Measurements from ENCODE around the gene CIAO2A.

CIAO2A gene

DNA sequence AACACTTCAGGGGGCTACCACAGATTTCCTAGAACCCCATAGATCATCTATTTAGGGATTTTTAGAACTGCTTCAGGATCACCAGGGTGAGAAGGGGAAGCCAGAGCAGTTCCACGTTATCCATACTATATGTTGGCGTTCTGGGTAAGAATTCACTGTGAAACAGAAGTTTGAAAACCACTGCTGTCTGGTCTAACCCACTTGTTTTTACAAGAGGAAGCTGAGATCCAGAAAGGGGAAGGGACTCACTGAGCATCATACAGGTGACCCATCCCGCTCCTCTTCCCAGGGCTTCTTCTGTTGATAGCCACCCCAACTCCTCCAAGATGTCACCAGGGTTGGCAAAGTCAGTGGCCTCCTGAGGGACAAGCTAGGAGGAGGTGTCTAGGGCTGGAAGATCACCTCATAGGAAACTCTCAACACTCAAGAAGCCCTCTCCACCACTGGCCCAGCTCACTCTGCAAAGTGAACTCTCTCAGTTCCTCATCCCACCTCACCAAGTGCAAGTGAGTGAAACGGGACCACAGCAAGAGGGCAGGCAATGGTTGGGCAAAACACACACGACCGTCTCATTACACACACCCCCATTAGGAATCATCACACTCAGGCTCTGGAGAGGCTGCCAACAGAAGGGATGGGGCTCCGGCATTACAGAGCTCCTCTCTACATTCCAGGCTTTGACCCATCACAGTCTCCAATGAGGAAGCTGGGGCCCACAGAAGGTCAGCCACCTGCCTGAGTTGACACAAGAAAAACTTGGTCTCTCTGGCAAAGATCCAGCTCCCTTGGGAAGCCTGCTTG lies 49.1 kb downstream of the CIAO2A start:
- DNase-seq (ENCODE audit: low spot score) = no peak

DNA sequence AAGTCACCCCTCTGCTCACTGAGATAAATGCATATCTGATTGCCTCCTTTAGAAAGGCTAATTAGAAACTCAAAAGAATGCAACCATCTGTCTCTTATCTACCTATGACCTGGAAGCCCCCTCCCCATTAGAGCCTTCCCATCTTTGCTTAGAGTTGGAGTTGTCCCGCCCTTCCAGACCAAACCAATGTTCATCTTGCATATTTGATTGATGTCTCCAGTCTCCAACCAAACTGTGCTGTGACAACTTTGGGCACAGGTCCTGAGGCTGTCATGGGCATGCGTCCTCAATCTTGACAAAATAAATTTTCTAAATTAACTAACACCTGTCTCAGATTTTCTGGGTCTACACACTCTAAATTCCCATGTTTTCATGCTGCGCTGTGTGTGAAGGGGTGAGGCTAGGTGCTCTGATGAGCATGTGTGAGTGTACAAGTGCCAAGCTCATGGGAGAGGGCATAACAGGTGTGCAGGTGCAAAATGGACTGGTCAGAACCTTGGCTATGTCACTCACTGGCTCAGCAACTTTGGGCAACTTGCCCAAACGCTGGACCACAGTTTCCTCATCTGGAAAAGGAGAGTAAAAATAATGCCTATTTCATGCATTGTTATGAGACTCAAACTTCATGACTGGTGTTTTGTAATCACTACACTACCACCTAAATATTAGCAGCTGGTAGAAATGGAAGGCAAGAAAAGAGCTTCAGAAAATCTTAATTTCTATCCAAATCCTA lies 54.6 kb downstream of the CIAO2A start:
- DNase-seq (ENCODE audit: low spot score) = no peak

DNA sequence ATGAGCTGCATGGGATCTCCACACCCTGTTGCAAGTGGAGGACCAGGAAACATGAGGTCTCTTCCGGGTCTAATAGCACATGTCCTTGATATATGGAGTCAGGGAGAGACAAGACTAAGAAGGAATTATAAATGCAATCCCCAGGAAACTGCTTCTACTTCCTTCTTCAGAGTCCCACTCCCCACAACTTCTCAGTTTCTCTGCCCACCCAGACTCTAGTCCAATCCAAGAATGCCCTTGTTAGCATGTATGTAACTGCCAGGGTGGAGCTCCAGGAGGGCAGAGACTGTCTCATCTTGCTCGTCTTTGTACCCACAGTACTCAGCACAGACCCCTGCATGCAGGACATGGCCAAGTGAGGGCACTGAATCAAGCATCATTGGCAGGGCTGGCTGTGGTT lies 55.7 kb downstream of the CIAO2A start:
- DNase-seq (ENCODE audit: low spot score) = no peak

DNA sequence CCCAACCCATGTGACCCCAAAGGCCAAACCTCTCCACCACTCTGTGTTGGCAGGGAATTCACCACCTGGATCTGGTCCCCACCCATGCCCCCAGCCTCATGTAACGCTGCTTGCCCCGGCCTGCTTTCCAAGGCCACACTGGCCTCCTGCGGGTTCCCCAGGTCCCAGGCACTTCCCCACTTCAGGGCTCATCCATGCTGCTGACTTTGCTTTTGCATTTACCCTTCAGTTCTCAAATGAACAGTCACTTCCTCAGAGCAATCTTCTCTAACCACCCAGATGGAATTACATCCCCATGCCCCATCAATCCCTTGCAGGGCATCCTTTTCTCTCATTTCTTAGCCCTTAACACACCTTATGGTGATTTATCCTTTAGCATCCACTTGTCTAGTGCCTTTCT lies 56.5 kb downstream of the CIAO2A start:
- DNase-seq (ENCODE audit: low spot score) = no peak

DNA sequence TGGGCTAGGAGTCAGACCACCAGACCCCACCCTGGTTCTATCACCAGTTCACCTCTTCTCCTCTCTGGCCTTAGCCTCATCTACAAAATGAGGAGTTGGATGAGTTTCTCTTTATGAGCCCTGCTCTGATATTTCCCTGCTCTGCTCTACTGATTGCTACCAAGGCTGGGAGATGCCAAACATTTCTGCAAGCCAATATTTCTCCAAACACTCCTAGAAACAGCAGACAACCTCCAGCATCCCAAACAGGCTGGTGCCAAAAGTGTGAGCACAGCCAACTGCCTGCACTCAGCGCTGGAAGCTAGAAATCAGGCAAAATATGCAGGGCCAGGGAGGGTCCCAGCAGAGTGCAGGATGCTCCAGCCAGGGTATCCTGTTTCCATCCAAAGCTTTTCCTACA lies 58.1 kb downstream of the CIAO2A start:
- DNase-seq (ENCODE audit: low spot score) = no peak

DNA sequence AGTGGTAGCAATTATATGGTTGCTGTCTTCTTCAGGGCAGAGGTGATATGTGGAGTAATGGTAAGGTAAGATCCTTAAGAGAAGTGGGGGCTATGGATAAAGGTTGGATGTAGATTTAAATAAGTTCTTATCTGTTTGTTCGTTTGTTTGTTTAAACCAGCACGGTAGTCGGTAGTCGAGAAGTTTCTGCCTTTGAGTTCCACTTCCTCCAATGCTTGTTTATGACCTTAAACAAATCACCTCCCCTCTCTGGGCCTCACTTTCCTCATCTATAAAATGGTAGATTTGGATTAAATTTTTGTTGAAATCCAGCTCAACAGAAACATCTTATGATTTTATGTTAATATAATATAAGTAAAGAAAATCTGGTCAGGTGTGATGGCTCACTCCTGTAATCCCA lies 59.1 kb downstream of the CIAO2A start:
- DNase-seq (ENCODE audit: low spot score) = no peak

DNA sequence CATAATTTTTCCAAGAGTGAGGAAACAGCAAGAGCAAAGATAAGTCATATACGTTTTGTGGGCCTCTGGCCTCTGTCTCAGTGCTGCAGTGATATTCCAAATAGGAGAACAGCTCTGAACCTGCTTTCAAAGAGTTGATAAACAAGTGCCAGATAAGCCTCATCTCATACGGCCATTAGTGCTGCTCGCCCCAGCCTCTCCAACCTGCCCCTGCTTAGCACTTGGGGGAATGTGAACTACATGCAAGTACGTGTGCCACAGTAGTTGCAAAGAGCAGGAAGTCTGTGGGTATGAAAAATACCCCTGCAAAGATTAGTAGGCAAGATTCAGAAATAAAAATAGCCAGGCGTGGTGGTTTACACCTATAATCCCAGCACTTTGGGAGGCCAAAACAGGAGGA lies 61.3 kb downstream of the CIAO2A start:
- no peak for DNase-seq (ENCODE audit: low spot score)

DNA sequence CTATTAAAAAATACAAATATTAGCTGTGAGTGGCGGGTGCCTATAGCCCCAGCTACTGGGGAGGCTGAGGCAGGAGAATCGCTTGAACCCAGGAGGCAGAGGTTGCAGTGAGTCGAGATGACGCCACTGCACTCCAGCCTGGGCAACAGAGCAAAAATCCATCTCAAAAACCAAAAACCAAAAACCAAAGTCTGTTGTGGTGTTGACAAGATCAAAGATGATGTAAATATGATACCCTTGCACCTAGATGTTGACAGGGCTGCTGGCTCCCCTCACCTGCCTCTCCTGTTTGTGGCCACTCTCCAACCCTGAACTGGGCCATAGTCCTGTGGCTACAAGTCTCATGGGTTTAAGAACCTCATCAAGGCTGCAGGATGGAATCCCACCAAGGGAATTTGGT lies 63.5 kb downstream of the CIAO2A start:
- no peak for DNase-seq (ENCODE audit: low spot score)

DNA sequence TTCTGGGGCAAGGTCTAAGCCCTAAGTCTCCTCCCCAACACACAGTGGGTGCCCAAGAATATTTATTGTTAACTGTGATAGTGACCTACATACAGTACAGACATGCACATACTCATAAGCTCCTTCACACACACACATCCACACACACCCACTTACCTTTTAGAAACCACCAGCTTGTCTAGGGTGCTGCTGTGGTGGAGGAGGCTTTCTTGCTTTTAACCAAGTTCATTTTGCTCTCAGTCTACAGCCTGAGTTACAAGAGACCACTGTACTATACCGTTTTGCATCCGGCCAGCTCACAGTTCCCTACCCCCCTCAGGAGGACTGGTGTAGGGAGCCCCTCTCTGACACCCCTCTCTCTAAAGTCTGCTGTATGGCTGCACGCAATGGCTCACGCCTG lies 64.0 kb downstream of the CIAO2A start:
- no peak for DNase-seq (ENCODE audit: low spot score)

DNA sequence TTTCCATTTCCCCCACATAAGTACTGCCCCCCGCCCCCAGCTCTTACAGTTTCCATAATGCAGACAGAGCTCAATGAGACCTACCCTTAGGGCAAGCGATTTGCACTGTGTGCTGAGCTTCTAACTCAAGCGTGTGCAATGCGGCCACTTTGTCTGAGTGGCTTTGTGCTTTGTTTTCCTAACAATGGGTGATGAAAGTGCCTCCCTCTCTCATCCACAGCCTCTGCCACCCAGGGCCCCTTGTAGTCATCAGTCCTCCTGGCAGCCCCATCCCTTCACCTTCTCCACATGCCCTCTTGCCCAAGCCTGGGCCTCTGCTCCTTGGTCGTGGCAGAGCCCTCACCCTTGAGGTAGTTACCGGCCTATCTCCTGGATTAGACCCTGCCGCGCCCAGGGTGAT lies 64.5 kb downstream of the CIAO2A start:
- DNase-seq (ENCODE audit: low spot score) = no peak

DNA sequence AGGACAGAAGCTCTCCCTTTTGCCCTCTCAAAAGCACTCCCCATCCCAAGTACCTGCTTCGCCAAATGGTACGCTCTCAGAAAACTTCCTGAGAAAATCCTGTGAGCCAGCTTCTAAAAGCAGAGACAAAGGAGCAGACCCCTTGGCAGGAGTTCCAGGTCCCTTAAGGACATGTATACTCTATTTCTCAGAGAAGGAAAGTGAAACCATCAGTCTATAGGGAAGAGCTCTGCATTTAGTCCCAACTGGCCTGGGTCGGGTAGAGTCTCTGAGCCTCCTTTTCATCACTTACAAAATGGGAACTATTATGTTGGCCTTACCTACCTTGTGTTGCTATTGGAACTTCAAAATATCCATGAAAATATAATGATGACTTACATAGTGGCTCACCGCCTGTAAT lies 67.0 kb downstream of the CIAO2A start:
- no peak for DNase-seq (ENCODE audit: low spot score)

DNA sequence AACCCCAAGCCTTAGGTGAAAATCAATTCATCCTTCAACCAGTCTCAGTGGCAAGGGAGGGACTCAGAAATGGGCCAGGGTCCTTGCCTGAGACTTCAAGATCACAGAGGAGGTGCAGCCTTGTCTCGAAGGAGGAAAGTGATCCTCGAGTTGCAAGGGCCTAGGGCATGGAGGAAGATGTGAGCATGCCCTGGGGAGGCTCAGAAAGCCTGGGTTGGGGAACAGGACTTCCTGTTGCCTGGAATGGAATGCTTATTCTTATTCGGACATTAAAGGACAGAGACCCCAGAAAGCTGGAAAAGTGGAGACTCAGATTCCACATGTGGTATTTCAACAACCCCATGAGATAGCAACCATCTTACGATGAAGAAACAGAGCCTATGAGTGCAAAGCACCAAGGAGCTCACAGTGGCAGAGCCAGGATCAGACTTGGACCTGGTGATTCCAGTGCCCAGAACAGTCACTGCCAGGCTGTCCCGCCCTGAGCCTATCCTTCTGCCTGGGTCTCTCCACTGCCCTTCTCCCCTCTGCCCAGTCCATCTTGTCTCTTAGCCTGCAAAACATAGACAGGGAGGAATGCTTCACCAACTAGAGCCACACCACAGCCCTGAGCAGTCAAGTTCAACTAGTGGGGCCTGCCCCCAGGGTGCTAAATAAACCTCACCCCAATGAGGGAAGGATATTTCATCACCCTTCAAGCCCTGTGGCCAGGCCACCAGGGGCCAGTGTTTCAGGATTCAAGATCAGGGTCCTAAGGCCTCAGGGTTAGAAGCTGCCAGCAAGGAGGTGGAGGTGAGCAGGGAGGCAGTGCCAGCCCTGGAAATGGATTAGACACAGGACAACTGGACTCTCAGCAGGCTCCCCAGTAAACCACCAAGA lies 69.2 kb downstream of the CIAO2A start:
- DNase-seq (ENCODE audit: low spot score) = no peak

DNA sequence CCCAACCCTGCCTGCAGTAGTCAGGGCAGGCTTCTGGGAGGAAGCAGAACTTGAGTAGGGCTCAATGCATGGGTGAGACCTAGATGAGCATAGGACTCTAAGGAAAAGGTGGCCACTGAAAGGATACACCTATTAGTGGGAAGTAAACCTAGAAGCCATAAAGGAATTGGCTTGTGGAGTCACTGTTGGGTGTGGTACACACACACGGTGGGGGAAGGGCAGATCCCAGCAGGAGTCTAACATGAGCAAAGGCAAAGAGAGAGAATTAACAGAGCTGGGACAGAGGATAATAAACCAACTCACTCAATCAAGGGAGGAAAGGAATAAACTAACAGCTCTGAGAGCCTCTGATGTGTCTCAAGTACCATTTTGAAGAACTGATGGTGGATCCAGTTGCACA lies 70.4 kb downstream of the CIAO2A start:
- no peak for DNase-seq (ENCODE audit: low spot score)

DNA sequence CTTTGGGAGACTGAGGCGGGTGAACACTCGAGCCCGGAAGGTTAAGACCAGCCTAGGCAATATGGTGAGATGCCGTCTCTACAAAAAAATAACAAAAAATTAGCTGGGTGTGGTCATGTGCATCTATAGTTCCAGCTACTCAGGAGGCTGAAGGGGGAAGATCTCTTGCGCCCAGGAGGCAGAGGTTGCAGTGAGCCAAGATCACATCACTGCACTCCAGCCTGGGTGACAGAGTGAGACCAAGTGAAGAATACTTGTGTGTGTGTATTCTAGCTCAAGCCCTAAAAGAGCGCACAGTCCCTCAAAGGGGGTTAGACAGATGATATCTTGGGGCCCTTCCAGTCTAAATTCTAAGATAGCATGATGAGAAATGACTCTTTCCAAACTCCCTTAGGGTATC lies 71.1 kb downstream of the CIAO2A start:
- DNase-seq (ENCODE audit: low spot score) = no peak
